Measurements from ENCODE around the gene MUC20. TPM values are rescaled to one million over a fixed set of nuclear protein-coding genes. Genes with fewer than 3 reads are reported as not detected.
"Not testable (repeated sequence)": the region's sequence is repeated elsewhere in the genome, so short reads cannot be mapped to it uniquely, and the experiment has no call there.

MUC20 gene
- total and polyA plus RNA-seq, 2 donors (not counting 1 experiment from before 2014, with no cell fraction given) = 0.54 to 0.66 TPM

- H3K4me3 ChIP-seq (replicated peaks in 1 of 4; ENCODE audit: control extremely low read depth in 1 of 4, insufficient read depth in 1 of 4, low read depth in 3 of 4, low read length in 4 of 4) = no peak overlapping the region
- H3K27ac ChIP-seq (ENCODE audit: insufficient read depth, low read length) = no peak overlapping the region
- no peaks in the 10 kb centered on the region for H3K36me3 ChIP-seq (ENCODE audit: control insufficient read depth, insufficient read depth, low read length)
- DNase-seq (ENCODE audit: low read depth in 2 of 2) = no peak
- H2AFZ ChIP-seq (ENCODE audit: low read length) = no peak overlapping the region
- no peak overlapping the region for H3K4me2 ChIP-seq (ENCODE audit: extremely low read depth, insufficient read depth, low read length)
- no peaks in the 10 kb centered on the region for H3K4me1 ChIP-seq (ENCODE audit: control insufficient read depth, extremely low read depth, insufficient read depth, low read length)
- TF ChIP-seq CTCF (conservative IDR thresholded peaks at IDR 0.05 in 1 of 2, IDR thresholded peaks at IDR 0.05 in 1 of 2; ENCODE audit: low read depth in 1 of 2, low read length in 2 of 2) = no peak
- H3K27me3 ChIP-seq (ENCODE audit: control insufficient read depth, insufficient read depth, low read length) = no peaks in the 10 kb centered on the region
- H4K20me1 ChIP-seq (ENCODE audit: control insufficient read depth, extremely low read depth, insufficient read depth, low read length) = no peaks in the 10 kb centered on the region
- H3K79me2 ChIP-seq (ENCODE audit: control insufficient read depth, insufficient read depth, low read length) = no peaks in the 10 kb centered on the region
- no peaks in the 10 kb centered on the region for H3K9me3 ChIP-seq (ENCODE audit: control insufficient read depth, insufficient read depth, low read depth, low read length)
- no peak overlapping the region for H3K9ac ChIP-seq (ENCODE audit: insufficient read depth, low read length)
Observed at GRCh38 chr3:195777975-195778374, 57.2 kb downstream of the MUC20 start.

- H3K27me3 ChIP-seq (ENCODE audit: control insufficient read depth, insufficient read depth, low read length); H3K9me3 ChIP-seq (ENCODE audit: control insufficient read depth, insufficient read depth, low read depth, low read length); H4K20me1 ChIP-seq (ENCODE audit: control insufficient read depth, extremely low read depth, insufficient read depth, low read length); H3K9ac ChIP-seq (ENCODE audit: insufficient read depth, low read length); H3K27ac ChIP-seq (ENCODE audit: insufficient read depth, low read length); H3K4me1 ChIP-seq (ENCODE audit: control insufficient read depth, extremely low read depth, insufficient read depth, low read length); H3K79me2 ChIP-seq (ENCODE audit: control insufficient read depth, insufficient read depth, low read length); DNase-seq (ENCODE audit: low read depth in 2 of 2); H3K36me3 ChIP-seq (ENCODE audit: control insufficient read depth, insufficient read depth, low read length); H2AFZ ChIP-seq (ENCODE audit: low read length); H3K4me2 ChIP-seq (ENCODE audit: extremely low read depth, insufficient read depth, low read length); H3K4me3 ChIP-seq (replicated peaks in 1 of 4; ENCODE audit: control extremely low read depth in 1 of 4, insufficient read depth in 1 of 4, low read depth in 3 of 4, low read length in 4 of 4): not testable (repeated sequence)
Observed at GRCh38 chr3:195781236-195781635, 60.5 kb downstream of the MUC20 start.

Other genes with a start within 250 kb of the MUC20 start
- 89.1 and 134 TPM in 2 replicates for gene PPP1R2, start 177.7 kb upstream of the MUC20 start, total RNA-seq
- 22.0 and 28.9 TPM in 2 replicates for gene PPP1R2, start 177.7 kb upstream of the MUC20 start, polyA plus RNA-seq
- 2.1 and 3.6 TPM in 2 replicates for gene APOD, start 137.0 kb upstream of the MUC20 start, total RNA-seq
- gene APOD, start 137.0 kb upstream of the MUC20 start, polyA plus RNA-seq = 1.9 and 3.3 TPM in 2 replicates
- gene MUC4, start 91.0 kb downstream of the MUC20 start, total RNA-seq = not detected in 2 replicates
- not detected in 2 replicates for gene MUC4, start 91.0 kb downstream of the MUC20 start, polyA plus RNA-seq
- 6.9 and 10.7 TPM in 2 replicates for gene TNK2, start 187.6 kb downstream of the MUC20 start, total RNA-seq
- gene TNK2, start 187.6 kb downstream of the MUC20 start, polyA plus RNA-seq = 2.5 and 3.6 TPM in 2 replicates